Stimulated activated CD8-positive, alpha-beta memory T cell treated with anti-CD3 and anti-CD28 coated beads, Interleukin-4, amount 100 ng/mL, for 1 hour (primary cell): Measurements from ENCODE around the gene MPND.

Source experiments
- DNase-seq, 2 donors: peaks; one replicate each; pipeline ENCODE4 v3.0.0-alpha.2; 2020; ENCODE audit warnings: low read depth in 2 of 2, low spot score in 1 of 2

MPND gene

DNA sequence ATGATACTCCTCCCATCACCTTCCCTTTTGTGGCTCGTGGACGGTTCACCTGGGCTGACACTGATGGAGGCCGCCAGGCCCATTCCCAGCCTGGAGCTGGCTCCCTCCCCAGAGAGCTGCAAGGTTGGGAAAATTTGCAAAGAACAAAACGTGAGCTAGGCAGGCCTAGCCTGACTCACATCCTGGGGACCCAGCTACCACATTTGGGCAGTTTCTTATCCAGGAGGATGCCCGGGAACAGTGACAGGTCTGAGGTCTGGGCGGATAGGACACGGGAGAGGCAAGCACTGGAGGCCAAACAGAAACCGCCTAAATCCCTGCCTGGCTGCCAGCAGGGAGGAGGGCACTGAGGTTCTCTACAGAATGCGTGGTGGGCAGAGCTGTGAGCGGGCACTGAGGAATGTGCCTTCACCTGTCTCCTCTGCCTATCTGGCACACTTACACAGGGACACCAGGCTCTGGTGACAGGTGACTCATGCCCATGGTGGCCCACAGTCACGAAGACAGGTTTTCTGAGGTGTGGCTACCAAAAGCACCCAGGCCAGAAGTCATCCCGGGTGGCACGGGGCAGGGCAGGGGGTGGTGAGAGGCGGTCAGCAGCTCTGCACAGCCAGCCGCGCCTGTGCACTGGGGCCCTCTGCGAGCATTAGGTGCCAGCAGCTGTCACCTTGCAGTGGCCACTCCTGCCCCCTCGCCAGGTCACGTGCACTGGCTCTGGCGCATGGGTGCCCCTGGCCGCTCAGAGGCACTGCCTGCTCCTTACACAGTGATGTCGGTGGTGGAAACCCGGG lies 33.8 kb downstream of the MPND start:
- no peak for DNase-seq

DNA sequence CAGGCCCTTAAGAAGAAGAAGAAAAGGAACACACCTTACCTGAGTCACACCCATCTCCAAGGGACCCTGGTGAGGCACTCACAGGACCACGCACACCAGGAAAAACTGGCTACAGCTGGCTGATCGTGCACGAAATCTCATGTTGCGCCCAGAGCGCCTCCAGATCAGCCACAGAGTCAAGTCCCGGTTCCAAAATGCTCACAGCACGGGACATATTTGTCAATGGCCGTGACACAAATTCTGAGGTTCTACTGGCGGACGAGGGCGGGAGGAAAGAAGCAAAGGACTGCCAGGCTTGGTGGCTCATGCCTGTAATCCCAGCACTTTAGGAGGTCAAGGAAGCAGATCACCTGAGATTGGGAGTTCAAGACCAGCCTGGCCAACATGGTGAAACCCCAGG lies 35.5 kb downstream of the MPND start:
- DNase-seq: no peak

DNA sequence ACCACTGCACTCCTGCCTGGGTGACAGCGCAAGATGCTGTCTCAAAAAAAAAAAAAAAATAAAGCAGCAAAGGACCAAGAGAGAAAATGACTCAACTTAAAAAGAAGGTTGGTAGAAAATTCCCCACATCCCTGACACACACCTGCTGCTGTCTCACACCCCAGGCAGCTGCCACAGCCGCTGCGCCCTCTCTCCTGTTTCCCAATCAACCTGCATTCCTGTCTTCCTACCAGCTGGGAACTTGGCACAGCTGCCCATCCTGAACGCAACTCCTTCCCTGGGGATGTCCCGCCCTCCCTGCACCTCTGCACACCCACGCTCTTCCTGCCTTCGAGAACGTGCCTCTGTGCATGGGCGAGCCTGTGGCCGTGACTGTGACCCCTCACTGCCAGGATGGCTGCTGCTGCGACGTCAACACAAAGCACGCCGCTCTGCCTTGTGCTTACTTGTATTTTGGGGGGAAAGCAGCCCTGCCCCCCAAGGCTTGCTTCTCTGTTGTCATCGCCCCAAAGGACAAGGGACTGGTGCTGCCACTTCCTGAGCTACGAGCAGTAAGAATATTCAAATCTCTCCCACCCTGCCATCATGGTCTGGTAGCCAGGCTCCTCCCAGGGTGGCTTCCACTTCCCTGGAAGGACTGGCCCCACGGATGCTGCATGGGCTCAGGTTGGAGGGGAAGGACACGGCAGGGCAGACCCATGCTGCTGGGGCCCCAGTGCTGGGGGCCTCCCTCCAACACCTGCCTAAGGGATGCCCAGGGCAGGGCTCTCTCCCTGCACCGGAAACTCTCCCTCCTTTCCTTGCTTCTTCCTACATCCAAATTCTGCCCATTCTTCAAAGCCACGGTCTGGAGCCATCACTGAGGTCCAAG lies 36.3 kb downstream of the MPND start:
- DNase-seq: no peak

DNA sequence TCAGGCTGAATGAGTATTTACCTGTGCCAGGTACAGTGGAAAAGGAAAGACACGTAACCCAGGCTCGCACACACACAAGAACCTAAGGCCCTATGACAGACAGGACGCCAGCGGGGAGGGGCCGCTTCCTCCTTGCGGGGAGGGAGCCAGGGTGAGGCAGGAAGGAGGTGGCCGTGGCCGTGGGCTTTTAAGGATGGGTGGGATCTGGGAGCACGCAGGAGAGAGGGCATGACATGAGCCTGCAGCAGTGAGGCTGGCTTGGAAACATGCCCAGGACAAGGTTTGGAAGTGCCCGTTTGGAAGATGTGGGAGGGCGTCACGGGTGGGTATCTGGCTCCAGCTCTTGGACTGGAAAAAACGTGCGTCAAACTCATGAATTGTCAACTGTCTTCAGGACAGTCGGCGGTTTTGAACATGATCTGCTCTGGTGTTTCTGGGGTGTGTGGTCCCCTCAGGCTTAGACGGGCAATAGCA lies 36.9 kb downstream of the MPND start:
- no peak for DNase-seq

DNA sequence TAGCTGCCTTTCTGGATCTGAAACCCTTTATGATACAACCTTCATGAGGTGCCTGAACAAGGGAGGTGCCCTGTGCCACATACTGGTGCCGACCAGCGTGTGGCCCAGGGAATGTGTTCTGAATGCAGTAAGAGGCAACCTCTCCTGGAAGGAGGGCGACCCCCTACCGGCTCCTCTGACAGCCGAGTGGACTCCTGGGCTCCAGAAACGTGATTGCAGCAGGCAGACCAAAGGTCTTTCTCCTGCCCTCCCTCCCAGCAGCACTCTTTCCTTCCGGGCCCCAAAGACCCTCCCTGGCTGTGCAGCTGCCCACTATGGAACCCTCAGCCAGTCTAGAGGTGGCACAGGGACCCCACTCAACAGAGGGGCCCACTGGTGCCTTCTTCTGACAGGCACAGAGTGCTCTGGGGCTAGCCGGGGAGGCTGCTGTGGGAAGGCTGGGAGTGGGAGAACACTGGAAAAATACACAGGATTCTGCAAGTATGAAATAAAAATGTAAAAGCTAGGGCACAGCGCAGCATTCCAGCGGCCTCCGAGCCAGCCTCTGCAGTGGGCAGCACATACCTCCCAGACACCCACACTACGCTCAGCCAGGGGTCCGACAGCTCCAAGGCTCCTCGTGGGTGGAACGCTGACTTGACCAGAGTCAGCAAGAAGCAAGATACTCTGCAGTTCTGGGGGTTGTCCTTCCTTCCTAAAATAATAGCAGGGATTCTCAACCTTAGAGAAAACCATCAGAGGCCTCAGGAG lies 42.1 kb downstream of the MPND start:
- DNase-seq: no peak

DNA sequence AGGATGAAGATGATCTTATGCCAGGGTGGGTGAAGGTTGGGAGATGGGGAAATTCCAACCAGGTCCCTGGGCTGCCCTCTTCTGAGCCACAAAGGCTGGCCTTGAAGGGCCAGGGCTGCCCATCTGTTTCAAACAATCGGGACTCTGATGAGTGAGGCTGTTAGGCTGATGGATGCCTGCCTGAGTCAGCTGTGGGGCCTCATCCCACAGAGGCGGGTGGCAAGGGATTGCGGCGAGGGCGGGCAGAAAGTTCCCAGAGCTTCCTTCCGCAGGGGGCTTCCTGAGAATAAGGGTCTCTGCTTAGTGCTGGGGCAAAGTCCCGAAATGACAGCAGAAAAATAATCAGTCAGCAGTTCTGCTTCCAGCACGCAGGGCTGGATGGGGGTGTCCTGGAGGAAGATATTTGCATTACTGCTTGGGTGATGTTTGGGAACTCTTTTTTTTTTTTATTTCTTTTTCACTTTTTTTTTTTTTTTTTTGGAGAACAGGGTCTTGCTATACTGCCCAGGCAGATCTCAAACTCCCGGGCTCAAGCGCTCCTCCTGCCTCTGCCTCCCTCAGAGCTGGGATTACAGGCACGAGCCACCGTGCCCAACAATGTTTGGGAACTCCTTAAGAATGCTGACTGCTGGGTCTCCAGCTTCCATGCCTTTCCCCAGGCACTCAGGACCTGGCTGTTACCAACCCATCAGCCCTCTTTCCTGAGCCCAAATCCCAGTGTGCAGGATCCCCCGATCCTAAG lies 42.9 kb downstream of the MPND start:
- DNase-seq: no peak

DNA sequence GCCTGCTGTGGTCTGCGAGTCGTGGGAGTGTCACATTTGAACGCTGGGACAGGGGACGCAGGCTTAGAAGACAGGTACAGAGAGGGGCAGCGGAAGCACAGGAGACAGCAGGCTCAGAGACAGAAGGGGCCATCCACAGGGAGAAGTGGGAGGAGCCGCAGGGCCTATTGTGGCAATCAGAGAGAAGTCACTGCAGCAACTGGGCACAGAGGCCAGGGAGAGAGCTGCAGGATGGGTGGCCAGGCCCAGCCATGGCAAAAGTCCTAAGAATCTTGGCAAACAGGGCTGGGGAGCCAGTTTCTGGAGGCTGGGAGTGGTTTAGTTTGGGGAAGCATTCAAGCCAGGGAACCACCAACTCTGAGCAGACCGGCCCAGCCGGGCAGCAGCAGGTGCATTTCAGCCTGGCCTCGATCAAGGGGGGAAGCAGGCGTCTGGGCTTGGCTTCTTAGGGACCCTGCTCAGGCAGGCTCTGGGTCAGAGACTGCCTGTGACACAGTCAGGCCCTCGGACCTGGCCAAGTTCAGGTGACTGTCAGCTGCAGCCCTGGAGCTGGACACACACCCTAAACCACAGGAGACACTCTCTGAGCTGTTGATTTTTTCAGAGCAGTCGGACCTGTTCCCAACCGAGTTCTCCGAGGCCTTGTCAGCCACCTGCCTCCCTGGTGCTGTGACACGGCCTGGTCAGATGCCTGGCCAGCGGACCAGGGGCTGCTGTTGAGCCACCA lies 45.1 kb downstream of the MPND start:
- no peak for DNase-seq

DNA sequence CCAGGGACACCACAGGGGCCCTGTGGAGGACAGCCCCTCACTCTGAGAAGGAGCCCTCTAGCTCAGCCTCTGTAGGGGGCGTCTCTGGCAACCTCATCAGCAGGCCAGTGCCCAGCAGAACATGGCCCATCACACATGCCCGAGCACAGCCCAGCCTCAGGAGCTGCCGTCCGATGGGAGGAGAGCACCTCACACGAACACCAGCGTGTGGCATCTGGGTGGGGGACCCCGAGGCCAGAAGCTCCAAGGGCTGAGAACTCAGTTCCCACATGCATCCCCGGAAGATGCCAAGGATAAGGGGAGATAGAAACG lies 45.7 kb downstream of the MPND start:
- DNase-seq: no peak

DNA sequence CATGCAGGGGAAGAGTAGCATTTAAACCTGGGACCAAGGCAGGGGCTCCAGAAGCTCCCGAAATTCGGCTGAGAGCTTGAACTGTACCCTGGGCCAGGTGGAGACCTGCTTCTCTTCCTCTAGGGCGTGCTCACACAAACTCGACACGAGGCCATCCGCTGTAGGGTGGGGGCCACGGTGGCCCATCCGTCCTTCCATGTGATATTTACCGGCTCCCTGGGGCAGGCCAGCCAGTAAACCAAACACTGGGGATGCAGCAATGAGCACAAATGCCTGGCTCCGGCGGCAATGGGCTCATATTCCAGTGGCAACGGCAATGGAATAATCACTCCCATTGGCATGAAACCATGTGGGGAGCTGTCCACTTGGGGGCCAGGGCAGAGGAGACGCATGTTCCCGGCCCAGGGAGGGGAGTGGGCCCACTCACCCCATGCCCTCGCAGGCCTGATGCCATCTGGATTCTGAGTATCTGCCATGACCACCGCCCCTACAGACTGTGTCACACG lies 46.2 kb downstream of the MPND start:
- DNase-seq: no peak

DNA sequence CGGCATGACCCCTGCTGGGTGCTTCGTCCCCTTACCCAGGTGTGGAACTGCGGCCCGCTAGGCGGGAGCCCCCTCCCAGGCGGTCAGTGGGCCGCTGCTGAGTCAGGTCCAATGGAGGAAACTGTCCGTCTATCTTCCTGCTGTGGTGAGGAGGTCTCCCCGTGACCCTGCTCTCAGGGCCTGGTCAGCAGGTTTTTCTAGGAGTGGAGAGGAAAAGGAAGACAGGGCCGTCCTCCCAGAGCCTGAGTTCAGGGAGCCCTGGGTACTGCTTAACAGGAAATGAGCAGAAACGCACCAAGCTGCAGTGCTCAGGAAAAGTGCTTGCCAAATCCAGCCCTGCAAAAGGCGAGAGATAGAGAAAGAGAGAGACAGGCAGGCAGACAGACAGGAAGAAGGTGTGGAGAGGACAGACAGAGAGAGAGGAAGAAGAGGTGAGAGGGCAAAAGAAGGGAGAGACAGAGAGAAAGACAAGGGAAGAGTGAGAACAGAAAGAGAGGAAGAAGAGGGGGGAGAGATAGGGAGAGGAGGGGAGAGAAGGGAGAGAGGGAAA lies 46.7 kb downstream of the MPND start:
- DNase-seq: no peak

DNA sequence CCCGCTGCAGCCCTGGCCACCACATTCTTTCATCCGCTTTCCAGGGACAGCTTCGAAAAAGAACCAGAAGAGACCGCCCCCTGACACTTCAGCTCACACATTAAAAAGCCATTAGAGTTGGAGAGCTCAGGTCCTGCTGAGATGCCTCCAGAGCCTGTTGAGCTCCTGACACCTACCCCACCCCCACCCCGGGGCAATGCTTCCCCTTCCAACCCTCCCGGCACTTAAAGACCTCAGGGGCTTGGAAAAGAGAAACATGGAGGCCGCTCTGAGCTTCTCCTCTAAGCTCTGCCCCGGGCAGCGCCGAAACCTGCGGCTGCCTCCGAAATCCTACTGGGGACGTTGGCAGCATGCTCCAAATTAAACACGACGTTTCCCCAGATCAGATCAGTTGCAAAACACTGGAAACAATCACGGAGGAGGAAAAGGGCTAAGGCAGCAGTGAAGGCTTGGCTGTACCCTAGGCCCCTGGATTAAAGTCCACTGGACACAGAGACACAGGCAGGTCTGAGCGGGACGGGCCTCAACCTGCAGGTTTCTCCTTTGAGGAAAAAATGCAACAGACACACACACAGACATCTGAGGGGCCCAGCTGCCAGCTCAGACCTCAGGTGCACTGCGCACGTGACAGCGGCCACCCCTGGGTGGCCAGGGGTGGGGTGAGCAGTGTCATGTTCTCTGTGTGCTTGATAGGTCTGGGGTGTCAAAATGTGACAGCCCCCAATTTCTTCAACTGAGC lies 47.4 kb downstream of the MPND start:
- no peak for DNase-seq

DNA sequence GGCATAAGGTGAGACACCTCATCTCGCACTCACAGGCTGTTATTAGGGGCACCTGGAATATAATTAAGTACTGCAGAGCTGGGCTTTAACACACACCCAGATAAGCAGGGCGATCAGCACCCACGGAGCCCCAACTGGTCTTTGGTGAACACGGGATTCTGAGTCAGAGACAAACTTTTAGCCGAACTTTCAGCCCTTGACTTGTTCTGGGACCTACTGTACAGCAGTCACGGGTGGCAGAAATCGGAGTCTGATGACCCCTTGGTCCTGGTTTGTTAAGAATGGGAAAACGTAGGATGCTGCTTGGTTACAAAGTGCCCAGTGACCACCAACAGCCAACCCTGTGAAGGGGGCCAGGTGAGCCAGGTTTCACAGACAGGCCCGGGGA lies 47.9 kb downstream of the MPND start:
- no peak for DNase-seq

DNA sequence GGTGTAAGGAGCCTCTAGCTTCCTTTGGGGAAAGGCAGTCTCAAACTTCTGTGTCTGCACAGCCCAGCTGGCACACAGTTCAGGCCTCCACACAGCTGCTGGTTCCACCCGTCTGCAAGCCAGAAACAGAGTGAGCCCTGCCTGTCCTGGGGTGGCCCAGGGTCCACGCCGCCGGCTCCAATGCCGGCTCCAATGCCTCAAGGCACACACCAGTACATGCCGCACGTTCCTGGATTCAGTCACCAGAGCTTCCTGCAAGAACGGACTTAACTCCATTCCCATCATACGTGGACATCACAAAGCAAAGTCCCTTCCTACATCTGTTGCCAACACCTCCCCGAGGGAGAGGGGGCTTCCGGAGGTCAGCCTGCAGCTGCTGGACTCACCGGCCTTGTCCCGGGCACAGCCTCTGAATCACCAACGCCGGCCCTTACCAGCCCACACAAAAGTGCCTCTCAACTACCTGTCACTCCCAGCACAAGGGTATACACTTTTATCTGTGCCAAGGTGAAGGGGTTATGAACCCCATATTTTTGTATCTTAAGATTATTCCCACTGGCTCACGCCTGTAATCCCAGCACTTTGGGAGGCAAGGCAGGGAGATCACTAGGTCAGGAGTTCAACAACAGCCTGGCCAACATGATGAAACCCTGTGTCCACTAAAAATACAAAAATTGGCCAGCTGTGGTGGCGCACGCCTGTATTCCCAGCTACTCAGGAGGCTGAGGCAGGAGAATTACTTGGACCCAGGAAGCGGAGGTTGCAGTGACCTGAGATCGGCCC lies 48.5 kb downstream of the MPND start:
- DNase-seq: no peak

DNA sequence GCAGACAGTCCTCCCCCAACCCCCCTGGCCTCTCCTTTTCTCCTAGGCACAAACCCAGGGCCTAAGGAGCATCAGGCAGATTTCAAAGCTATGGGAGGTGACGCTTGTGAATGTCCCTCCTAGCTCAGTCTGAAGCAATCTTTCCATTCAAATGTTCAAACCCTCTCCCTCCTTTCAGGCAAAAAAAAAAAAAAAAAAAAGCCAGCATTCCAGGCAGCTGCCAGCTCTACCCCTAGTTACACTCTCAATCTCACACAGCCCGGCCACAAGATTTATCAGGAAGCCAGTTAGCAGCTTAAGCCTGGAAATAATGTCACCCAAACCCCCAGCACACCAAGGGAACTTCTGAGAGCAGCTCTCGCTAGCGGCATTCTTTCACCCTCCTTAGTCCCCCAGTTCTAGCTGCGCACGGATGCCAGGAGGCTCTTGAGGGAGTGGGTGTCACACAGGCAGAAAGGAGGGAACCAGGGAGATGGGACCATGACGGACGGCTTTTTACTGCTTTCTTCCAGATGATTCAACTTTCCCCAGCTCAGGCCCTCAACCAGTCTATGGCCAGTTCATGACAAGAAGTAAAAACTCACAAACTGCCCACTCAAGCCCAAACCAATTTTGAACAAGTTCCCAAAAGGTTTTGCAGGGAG lies 50.7 kb downstream of the MPND start:
- DNase-seq: no peak

DNA sequence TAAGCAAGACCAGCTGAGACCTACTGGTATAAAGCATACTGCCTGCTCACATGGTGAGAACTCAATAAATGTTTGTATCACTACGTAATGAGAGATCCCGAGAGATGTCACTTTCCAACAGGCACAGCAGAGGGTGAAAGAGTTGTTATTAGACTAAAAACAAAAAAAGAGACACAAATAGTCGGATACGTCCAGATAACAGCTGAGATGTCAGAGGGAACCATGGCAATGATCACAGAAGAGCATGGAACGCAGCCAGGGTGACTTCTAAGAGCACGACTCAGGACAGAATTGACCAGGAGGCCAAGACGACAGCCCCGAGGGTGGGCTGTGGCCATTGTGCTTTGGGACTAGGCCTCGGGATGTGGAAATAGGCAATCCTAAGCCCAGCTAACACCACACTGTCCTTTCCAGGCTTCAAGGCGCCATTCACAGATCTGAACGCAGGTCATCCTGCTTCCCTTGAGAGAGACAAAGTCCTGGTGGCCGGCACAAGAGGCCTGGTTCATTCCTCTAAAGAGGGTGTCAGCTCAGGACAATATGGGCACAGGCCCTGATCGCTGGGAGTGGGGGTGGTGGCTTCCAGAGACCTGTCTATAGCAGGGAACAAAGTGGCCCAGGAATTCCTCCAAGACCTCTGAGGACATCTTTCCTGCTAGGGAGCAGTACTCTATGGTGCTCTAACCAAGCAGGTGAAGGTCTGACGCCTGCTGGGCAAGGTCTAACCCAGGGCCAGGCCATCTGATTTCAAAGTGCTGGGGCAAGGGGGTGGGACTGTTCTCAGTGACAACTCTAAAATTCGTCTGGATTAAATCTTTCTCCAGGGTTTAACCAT lies 53.8 kb downstream of the MPND start:
- no peak for DNase-seq

DNA sequence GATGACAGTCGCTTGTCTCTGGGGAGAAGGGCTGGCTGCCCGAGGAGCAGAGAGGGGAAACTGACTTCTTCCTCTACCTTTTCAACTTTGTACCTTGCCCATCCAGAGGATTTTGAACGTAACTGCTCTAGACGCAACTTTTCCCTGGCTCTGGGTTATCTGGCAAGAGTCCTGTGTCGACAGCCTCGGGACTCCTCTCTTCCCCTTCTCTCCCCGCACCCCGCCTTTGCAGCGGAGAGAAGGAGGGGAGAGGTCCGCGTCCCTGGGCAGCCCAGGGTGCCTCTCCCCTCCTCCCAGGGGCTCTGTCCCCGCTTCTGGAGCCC lies 56.4 kb downstream of the MPND start:
- DNase-seq: no peak
